GM23338 (cell line): Measurements from ENCODE around the gene OCEL1. TPM values are rescaled to one million over a fixed set of nuclear protein-coding genes. Genes with fewer than 3 reads are reported as not detected.

Experiments
- ATAC-seq: fragments of 200-7000 bp; cut with Tn5 transposase; 3 replicates; pipeline ENCODE4 v1.9.1; 2020
- DNase-seq: peaks from one replicate; pipeline ENCODE4 v3.0.0-alpha.2; 2015; ENCODE audit warnings: low spot score
- H2AFZ ChIP-seq: fragments of 200-600 bp; sonication (generic); 2 replicates; pipeline ENCODE4 v1.8.0; 2016; ENCODE audit warnings: antibody characterized with exemption, mild to moderate bottlenecking, moderate library complexity
- H3F3A ChIP-seq: fragments of 200-600 bp; sonication (generic); replicated peaks from 2 replicates; pipeline ENCODE4 v1.8.0; 2017; ENCODE audit warnings: antibody characterized with exemption, mixed run types, low read depth
- H3K27ac ChIP-seq: fragments of 200-600 bp; sonication (generic); 2 replicates; pipeline ENCODE4 v1.6.1; 2016; ENCODE audit warnings: low read depth
- H3K27me3 ChIP-seq: fragments of 200-600 bp; sonication (generic); 2 replicates; pipeline ENCODE4 v1.8.0; 2016; ENCODE audit warnings: mild to moderate bottlenecking, mixed run types, moderate library complexity; ENCODE audit not compliant: insufficient read depth
- H3K36me3 ChIP-seq: fragments of 200-600 bp; sonication (generic); 2 replicates; pipeline ENCODE4 v1.8.0; 2016; ENCODE audit warnings: mild to moderate bottlenecking; ENCODE audit not compliant: insufficient read depth
- H3K4me1 ChIP-seq: fragments of 200-600 bp; sonication (generic); 2 replicates; pipeline ENCODE4 v1.8.0; 2016; ENCODE audit warnings: mild to moderate bottlenecking, moderate library complexity; ENCODE audit not compliant: insufficient read depth
- H3K4me2 ChIP-seq: fragments of 200-600 bp; sonication (generic); 2 replicates; pipeline ENCODE4 v1.7.1; 2017; ENCODE audit warnings: mixed run types
- H3K4me3 ChIP-seq: fragments of 200-600 bp; sonication (generic); 2 replicates; pipeline ENCODE4 v1.6.1; 2016; ENCODE audit warnings: mixed run types
- H3K79me2 ChIP-seq: fragments of 200-600 bp; sonication (generic); replicated peaks from 2 replicates; pipeline ENCODE4 v1.8.0; 2017; ENCODE audit warnings: mild to moderate bottlenecking; ENCODE audit not compliant: insufficient read depth
- H3K9me2 ChIP-seq: fragments of 200-600 bp; sonication (generic); 2 replicates; pipeline ENCODE4 v1.8.0; 2017; ENCODE audit not compliant: insufficient read depth
- H4K20me1 ChIP-seq: fragments of 200-600 bp; sonication (generic); replicated peaks from 2 replicates; pipeline ENCODE4 v1.8.0; 2017; ENCODE audit warnings: mild to moderate bottlenecking; ENCODE audit not compliant: insufficient read depth
- H3K27ac Mint-ChIP-seq: 2 replicates; pipeline ENCODE4 v1.8.0; 2020; ENCODE audit warnings: inconsistent platforms, mild to moderate bottlenecking, moderate library complexity, mixed read lengths
- H3K27me3 Mint-ChIP-seq: 3 replicates; pipeline ENCODE4 v1.8.0; 2022; ENCODE audit warnings: low read depth, mild to moderate bottlenecking, moderate library complexity, mixed read lengths, inconsistent platforms; ENCODE audit not compliant: insufficient read depth, poor library complexity
- H3K36me3 Mint-ChIP-seq: 3 replicates; pipeline ENCODE4 v1.8.0; 2021; ENCODE audit warnings: low read depth, mild to moderate bottlenecking, inconsistent platforms, moderate library complexity, mixed read lengths
- H3K4me1 Mint-ChIP-seq: 3 replicates; pipeline ENCODE4 v1.8.0; 2020; ENCODE audit warnings: mild to moderate bottlenecking, inconsistent platforms, mixed read lengths
- H3K4me3 Mint-ChIP-seq: 3 replicates; pipeline ENCODE4 v1.8.0; 2021; ENCODE audit warnings: moderate library complexity, mild to moderate bottlenecking, inconsistent platforms, mixed read lengths
- H3K9me3 Mint-ChIP-seq: 3 replicates; pipeline ENCODE4 v1.8.0; 2020; ENCODE audit warnings: moderate library complexity, mild to moderate bottlenecking, inconsistent platforms, mixed read lengths
- CREB1 ChIP-seq: fragments of 250-450 bp; sonication (Bioruptor Pico); IDR thresholded peaks from 2 replicates; pipeline ENCODE4 v1.5.0; 2020; ENCODE audit warnings: low read depth, mild to moderate bottlenecking, moderate library complexity
- CTCF ChIP-seq, 2 experiments: fragments of 200-600 bp in 1 of 2; sonication (generic) in 1 of 2; conservative IDR thresholded peaks; 2 replicates each; pipeline versions ENCODE4 v1.5.1 to v1.6.1; 2016 to 2017; ENCODE audit warnings: antibody characterized with exemption in 2 of 2, low read depth in 2 of 2, mild to moderate bottlenecking in 2 of 2, moderate library complexity in 1 of 2
- EZH2 ChIP-seq: fragments of 200-600 bp; sonication (generic); IDR thresholded peaks from one replicate; pipeline ENCODE4 v1.8.0; 2017; ENCODE audit warnings: antibody characterized with exemption, mild to moderate bottlenecking, low read depth; ENCODE audit not compliant: unreplicated experiment
- EZH2phosphoT487 ChIP-seq: fragments of 200-600 bp; sonication (generic); IDR thresholded peaks from one replicate; pipeline ENCODE4 v1.8.1; 2018; ENCODE audit warnings: antibody characterized with exemption; ENCODE audit not compliant: unreplicated experiment
- ZNF114 ChIP-seq: fragments of 250-450 bp; sonication (Bioruptor Pico); IDR thresholded peaks from 2 replicates; pipeline ENCODE4 v1.5.0; 2020; ENCODE audit warnings: mild to moderate bottlenecking, moderate library complexity
- ZNF462 ChIP-seq: fragments of 250-450 bp; sonication (Bioruptor Pico); IDR thresholded peaks from 2 replicates; pipeline ENCODE4 v1.5.0; 2020; ENCODE audit warnings: mild to moderate bottlenecking, moderate library complexity
- polyA plus RNA-seq: library from polyadenylated mRNA; unstranded; fragments of >200 nt; fragmentation: Nextera tagmentation; extraction: Ambion mirVana; gene quantifications from 2 replicates; pipeline ENCODE4 v1.2.1, GENCODE V29; 2016
- total RNA-seq: library from RNA; depleted of rRNA; stranded (reverse); fragments of >200 nt; shearing (Covaris generic); gene quantifications from 2 replicates; pipeline ENCODE4 v1.2.3, GENCODE V29; 2014

OCEL1 gene
- total and polyA plus RNA-seq, 2 experiments from 2014 or later: 12.7 to 47.4 TPM

GRCh38 chr19:17192751-17193150 lies 33.3 kb upstream of the OCEL1 start:
- Histone ChIP-seq H3K79me2 (no peaks in the 10 kb centered on the region), H3K4me3 (no peak overlapping the region), H3F3A (no peaks in the 10 kb centered on the region), H3K9me2 (no peaks in the 10 kb centered on the region), H3K4me1 (no peaks in the 10 kb centered on the region), H2AFZ (no peak overlapping the region), H3K27me3 (no peaks in the 10 kb centered on the region), H3K36me3 (peaks cover 13% of the 10 kb centered on the region), H3K27ac (no peak overlapping the region), H4K20me1 (no peaks in the 10 kb centered on the region; the same call in 1 of the 2 replicates), H3K4me2 (no peak overlapping the region)
- no peaks in the 10 kb centered on the region for H3K27me3 Mint-ChIP-seq
- H3K4me1 Mint-ChIP-seq: no peaks in the 10 kb centered on the region
- H3K9me3 Mint-ChIP-seq: no peaks in the 10 kb centered on the region
- no peak overlapping the region for H3K4me3 Mint-ChIP-seq
- H3K27ac Mint-ChIP-seq: no peak overlapping the region
- ATAC-seq (no peak), DNase-seq (no peak)
- peaks cover 44% of the 10 kb centered on the region for H3K36me3 Mint-ChIP-seq
- TF ChIP-seq EZH2phosphoT487 (no peak), EZH2 (no peak), CTCF (conservative IDR thresholded peaks at IDR 0.05; ENCODE audit: low read depth in 2 of 2) (no peak), CREB1 (no peak)

- Mint-ChIP-seq H3K4me3 (no peak overlapping the region), H3K27me3 (no peaks in the 10 kb centered on the region), H3K36me3 (peaks cover 45% of the 10 kb centered on the region), H3K9me3 (no peaks in the 10 kb centered on the region; the same call in 2 of the 3 replicates), H3K27ac (no peak overlapping the region), H3K4me1 (no peaks in the 10 kb centered on the region)
- Histone ChIP-seq H3K27ac (no peak overlapping the region), H3F3A (no peaks in the 10 kb centered on the region), H3K4me2 (no peak overlapping the region), H3K4me1 (no peaks in the 10 kb centered on the region), H3K4me3 (no peak overlapping the region), H3K36me3 (peaks cover 9% of the 10 kb centered on the region), H3K27me3 (no peaks in the 10 kb centered on the region), H4K20me1 (no peaks in the 10 kb centered on the region), H2AFZ (no peak overlapping the region), H3K79me2 (no peaks in the 10 kb centered on the region), H3K9me2 (no peaks in the 10 kb centered on the region)
- TF ChIP-seq CREB1 (no peak), CTCF (conservative IDR thresholded peaks at IDR 0.05; ENCODE audit: low read depth in 2 of 2) (no peak)
- no peak for ATAC-seq
- DNase-seq: no peak
These were observed 31.4 kb upstream of the OCEL1 start for GRCh38 chr19:17194608-17195007.

GRCh38 chr19:17195106-17195505 lies 30.9 kb upstream of the OCEL1 start:
- Mint-ChIP-seq H3K36me3 (peaks cover 48% of the 10 kb centered on the region), H3K27me3 (no peaks in the 10 kb centered on the region), H3K4me3 (no peak overlapping the region), H3K9me3 (no peaks in the 10 kb centered on the region; the same call in 2 of the 3 replicates), H3K27ac (no peak overlapping the region), H3K4me1 (no peaks in the 10 kb centered on the region)
- Histone ChIP-seq H2AFZ (no peak overlapping the region), H3K27me3 (no peaks in the 10 kb centered on the region), H3K4me2 (no peak overlapping the region), H3K4me1 (no peaks in the 10 kb centered on the region), H3K36me3 (peaks cover 11% of the 10 kb centered on the region), H3K4me3 (no peak overlapping the region), H4K20me1 (0 out of 2 replicates have a peak, but pooled peaks cover 2% of the 10 kb centered on the region), H3F3A (no peaks in the 10 kb centered on the region), H3K79me2 (no peaks in the 10 kb centered on the region), H3K9me2 (no peaks in the 10 kb centered on the region), H3K27ac (no peak overlapping the region)
- DNase-seq: no peak
- no peak for ATAC-seq
- TF ChIP-seq EZH2 (no peak), ZNF114 (CRISPR knock-in tag) (no peak), ZNF462 (no peak)
